ENCODE data around the gene RIPOR3. TPM values are rescaled to one million over a fixed set of nuclear protein-coding genes. Genes with fewer than 3 reads are reported as not detected.
A peak's percentile ranks its signal among the peaks of the same experiment; 100 is the strongest.
"Not testable (repeated sequence)": the region's sequence is repeated elsewhere in the genome, so short reads cannot be mapped to it uniquely, and the experiment has no call there.

Gene RIPOR3
- total and polyA plus RNA-seq, 9 donors = 3.8 to 9.7 (median 5.8) TPM

GRCh38 chr20:50575865-50576720 lies 115.2 kb downstream of the RIPOR3 start:
- Histone ChIP-seq H3K4me1 (ENCODE audit: control insufficient read depth, insufficient read depth, low read length) (peaks cover 23% of the 10 kb centered on the region), H3K27me3 (ENCODE audit: control insufficient read depth, insufficient read depth, low read length) (no peaks in the 10 kb centered on the region), H3K27ac (ENCODE audit: low read length) (no peak overlapping the region), H3K36me3 (ENCODE audit: control insufficient read depth, insufficient read depth, low read length) (peaks cover 62% of the 10 kb centered on the region), H3K4me3 (ENCODE audit: low read length) (no peak overlapping the region), H3K9me3 (replicated peaks; ENCODE audit: control insufficient read depth, low read depth, low read length) (no peaks in the 10 kb centered on the region)
- WGBS (ENCODE audit: insufficient coverage) = 45% methylated on average over 6 of the region's 12 CpGs
- DNase-seq = peak; percentile 61

GRCh38 chr20:50574586-50574985 lies 116.8 kb downstream of the RIPOR3 start:
- Histone ChIP-seq H3K27ac (ENCODE audit: low read length) (no peak overlapping the region), H3K4me3 (ENCODE audit: low read length) (no peak overlapping the region), H3K4me1 (ENCODE audit: control insufficient read depth, insufficient read depth, low read length) (peaks cover 27% of the 10 kb centered on the region), H3K36me3 (ENCODE audit: control insufficient read depth, insufficient read depth, low read length) (peaks cover 51% of the 10 kb centered on the region), H3K27me3 (ENCODE audit: control insufficient read depth, insufficient read depth, low read length) (no peaks in the 10 kb centered on the region), H3K9me3 (replicated peaks; ENCODE audit: control insufficient read depth, low read depth, low read length) (no peaks in the 10 kb centered on the region)
- WGBS (ENCODE audit: insufficient coverage) = 100% methylated on average over 2 of the region's 5 CpGs
- DNase-seq = no peak

GRCh38 chr20:50574108-50574507 lies 117.2 kb downstream of the RIPOR3 start:
- H3K27me3 ChIP-seq (ENCODE audit: control insufficient read depth, insufficient read depth, low read length) = no peaks in the 10 kb centered on the region
- WGBS (ENCODE audit: insufficient coverage) = 71% methylated on average over 5 of the region's 9 CpGs
- no peak for DNase-seq
- peaks cover 27% of the 10 kb centered on the region for H3K4me1 ChIP-seq (ENCODE audit: control insufficient read depth, insufficient read depth, low read length)
- peaks cover 51% of the 10 kb centered on the region for H3K36me3 ChIP-seq (ENCODE audit: control insufficient read depth, insufficient read depth, low read length)
- H3K9me3 ChIP-seq (replicated peaks; ENCODE audit: control insufficient read depth, low read depth, low read length) = no peaks in the 10 kb centered on the region
- H3K4me3 ChIP-seq (ENCODE audit: low read length) = no peak overlapping the region
- H3K27ac ChIP-seq (ENCODE audit: low read length) = no peak overlapping the region

GRCh38 chr20:50572938-50573777 lies 118.2 kb downstream of the RIPOR3 start:
- WGBS (ENCODE audit: insufficient coverage) = 48% methylated on average over 4 of the region's 6 CpGs
- H3K4me1 ChIP-seq (ENCODE audit: control insufficient read depth, insufficient read depth, low read length) = peaks cover 27% of the 10 kb centered on the region
- peak; percentile 60 for DNase-seq
- H3K36me3 ChIP-seq (ENCODE audit: control insufficient read depth, insufficient read depth, low read length) = peaks cover 52% of the 10 kb centered on the region
- H3K4me3 ChIP-seq (ENCODE audit: low read length) = no peak overlapping the region
- no peaks in the 10 kb centered on the region for H3K9me3 ChIP-seq (replicated peaks; ENCODE audit: control insufficient read depth, low read depth, low read length)
- H3K27ac ChIP-seq (ENCODE audit: low read length) = peak overlapping the region; percentile 38
- no peaks in the 10 kb centered on the region for H3K27me3 ChIP-seq (ENCODE audit: control insufficient read depth, insufficient read depth, low read length)

- Histone ChIP-seq H3K9me3 (replicated peaks; ENCODE audit: control insufficient read depth, low read depth, low read length) (no peaks in the 10 kb centered on the region), H3K4me3 (ENCODE audit: low read length) (no peak overlapping the region), H3K36me3 (ENCODE audit: control insufficient read depth, insufficient read depth, low read length) (peaks cover 50% of the 10 kb centered on the region), H3K27me3 (ENCODE audit: control insufficient read depth, insufficient read depth, low read length) (no peaks in the 10 kb centered on the region), H3K27ac (ENCODE audit: low read length) (no peak overlapping the region), H3K4me1 (ENCODE audit: control insufficient read depth, insufficient read depth, low read length) (peaks cover 25% of the 10 kb centered on the region)
- no CpG with 5 or more reads among the region's 2 CpGs for WGBS (ENCODE audit: insufficient coverage)
- DNase-seq = no peak
Observed at GRCh38 chr20:50571466-50571865, 119.9 kb downstream of the RIPOR3 start.

- H3K27ac ChIP-seq (ENCODE audit: low read length) = peak overlapping the region; percentile 7
- 89% methylated on average over 5 of the region's 14 CpGs for WGBS (ENCODE audit: insufficient coverage)
Observed at GRCh38 chr20:50569864-50570836, 121.2 kb downstream of the RIPOR3 start.

GRCh38 chr20:50569487-50569863 lies 121.9 kb downstream of the RIPOR3 start:
- 94% methylated on average over 6 of the region's 7 CpGs for WGBS (ENCODE audit: insufficient coverage)
- peaks cover 21% of the 10 kb centered on the region for H3K4me1 ChIP-seq (ENCODE audit: control insufficient read depth, insufficient read depth, low read length)
- H3K27me3 ChIP-seq (ENCODE audit: control insufficient read depth, insufficient read depth, low read length); H3K4me3 ChIP-seq (ENCODE audit: low read length); H3K9me3 ChIP-seq (replicated peaks; ENCODE audit: control insufficient read depth, low read depth, low read length); H3K27ac ChIP-seq (ENCODE audit: low read length); DNase-seq: not testable (repeated sequence)
- peaks cover 43% of the 10 kb centered on the region for H3K36me3 ChIP-seq (ENCODE audit: control insufficient read depth, insufficient read depth, low read length)

More at GRCh38 chr20:50569864-50570836, 121.2 kb downstream of the RIPOR3 start:
- Histone ChIP-seq H3K27me3 (ENCODE audit: control insufficient read depth, insufficient read depth, low read length) (no peaks in the 10 kb centered on the region), H3K36me3 (ENCODE audit: control insufficient read depth, insufficient read depth, low read length) (peaks cover 46% of the 10 kb centered on the region), H3K4me3 (ENCODE audit: low read length) (no peak overlapping the region), H3K4me1 (ENCODE audit: control insufficient read depth, insufficient read depth, low read length) (peaks cover 21% of the 10 kb centered on the region), H3K9me3 (replicated peaks; ENCODE audit: control insufficient read depth, low read depth, low read length) (no peaks in the 10 kb centered on the region)
- DNase-seq = no peak

- H3K27ac ChIP-seq (ENCODE audit: low read length) = no peak overlapping the region
- no peak overlapping the region for H3K4me3 ChIP-seq (ENCODE audit: low read length)
- H3K9me3 ChIP-seq (replicated peaks; ENCODE audit: control insufficient read depth, low read depth, low read length) = no peaks in the 10 kb centered on the region
- 68% methylated on average over 10 of the region's 11 CpGs for WGBS (ENCODE audit: insufficient coverage)
- H3K4me1 ChIP-seq (ENCODE audit: control insufficient read depth, insufficient read depth, low read length) = peaks cover 21% of the 10 kb centered on the region
- H3K36me3 ChIP-seq (ENCODE audit: control insufficient read depth, insufficient read depth, low read length) = peaks cover 38% of the 10 kb centered on the region
- no peaks in the 10 kb centered on the region for H3K27me3 ChIP-seq (ENCODE audit: control insufficient read depth, insufficient read depth, low read length)
- DNase-seq = no peak
Observed at GRCh38 chr20:50568549-50568942, 122.8 kb downstream of the RIPOR3 start.

GRCh38 chr20:50567860-50568548 lies 123.3 kb downstream of the RIPOR3 start:
- WGBS (ENCODE audit: insufficient coverage) = 92% methylated on average over 11 of the region's 18 CpGs
- Histone ChIP-seq H3K9me3 (replicated peaks; ENCODE audit: control insufficient read depth, low read depth, low read length) (no peaks in the 10 kb centered on the region), H3K27ac (ENCODE audit: low read length) (no peak overlapping the region), H3K36me3 (ENCODE audit: control insufficient read depth, insufficient read depth, low read length) (peaks cover 41% of the 10 kb centered on the region), H3K4me1 (ENCODE audit: control insufficient read depth, insufficient read depth, low read length) (peaks cover 15% of the 10 kb centered on the region), H3K4me3 (ENCODE audit: low read length) (no peak overlapping the region), H3K27me3 (ENCODE audit: control insufficient read depth, insufficient read depth, low read length) (no peaks in the 10 kb centered on the region)
- no peak for DNase-seq

Data from muscle of leg (tissue), 11 donors.